K562 (cell line): ENCODE data around the gene ZFP64.

ENCODE experiments used
- DMBX1 ChIP-seq: fragments of 250-450 bp; sonication (Bioruptor Pico); IDR thresholded peaks from 2 replicates; pipeline ENCODE4 v1.8.0; 2022; ENCODE audit warnings: inconsistent platforms, mild to moderate bottlenecking, moderate library complexity, borderline replicate concordance
- ESRRA ChIP-seq: fragments of 450-650 bp; IDR thresholded peaks from 2 replicates; pipeline ENCODE4 v1.6.1; 2014; ENCODE audit warnings: low read depth, mild to moderate bottlenecking, moderate library complexity, borderline replicate concordance
- SMARCA5 ChIP-seq: fragments of 450-650 bp; IDR thresholded peaks from 2 replicates; pipeline ENCODE4 v1.6.1; 2016
- TAF7 ChIP-seq: fragments of 450-650 bp; IDR thresholded peaks from 2 replicates; pipeline ENCODE4 v1.6.1; 2016; ENCODE audit warnings: missing genetic modification characterization, missing compliant biosample characterization
- ZNF253 ChIP-seq: fragments of 250-450 bp; sonication (Bioruptor Pico); conservative IDR thresholded peaks from 2 replicates; pipeline ENCODE4 v1.6.1; 2021; ENCODE audit warnings: mild to moderate bottlenecking
- ZZZ3 ChIP-seq: fragments of 450-650 bp; IDR thresholded peaks from 2 replicates; pipeline ENCODE4 v1.6.1; 2016; ENCODE audit warnings: antibody characterized with exemption, mild to moderate bottlenecking, moderate library complexity
- TF ChIP-seq, protein P1 (sequence below): fragments of 450-650 bp; formaldehyde crosslinking; IDR thresholded peaks from 2 replicates; pipeline ENCODE4 v1.4.0; 2022; ENCODE audit warnings: mild to moderate bottlenecking, moderate library complexity
- TF ChIP-seq, protein P2 (sequence below), 2 experiments: fragments of 250-450 bp in 1 of 2; fragments of 450-650 bp in 1 of 2; sonication (Bioruptor Pico) in 1 of 2; IDR thresholded peaks; 2 replicates each; pipeline versions ENCODE4 v1.6.1 to v1.8.0; 2016 to 2021; ENCODE audit warnings: mild to moderate bottlenecking in 2 of 2, moderate library complexity in 2 of 2, missing compliant biosample characterization in 1 of 2, missing genetic modification characterization in 1 of 2
- TF ChIP-seq, protein P3 (sequence below), 3 experiments: IDR thresholded peaks in 2 of 3; conservative IDR thresholded peaks in 1 of 3; 2 replicates each; pipeline ENCODE4 v1.5.1; 2011 to 2012; ENCODE audit warnings: low read length in 3 of 3, mild to moderate bottlenecking in 3 of 3, control low read depth in 2 of 3, improper control_type of control experiment in 1 of 3, inconsistent platforms in 1 of 3, low read depth in 1 of 3, mixed read lengths in 1 of 3, moderate library complexity in 1 of 3; ENCODE audit not compliant: insufficient read depth in 2 of 3

DNA sequence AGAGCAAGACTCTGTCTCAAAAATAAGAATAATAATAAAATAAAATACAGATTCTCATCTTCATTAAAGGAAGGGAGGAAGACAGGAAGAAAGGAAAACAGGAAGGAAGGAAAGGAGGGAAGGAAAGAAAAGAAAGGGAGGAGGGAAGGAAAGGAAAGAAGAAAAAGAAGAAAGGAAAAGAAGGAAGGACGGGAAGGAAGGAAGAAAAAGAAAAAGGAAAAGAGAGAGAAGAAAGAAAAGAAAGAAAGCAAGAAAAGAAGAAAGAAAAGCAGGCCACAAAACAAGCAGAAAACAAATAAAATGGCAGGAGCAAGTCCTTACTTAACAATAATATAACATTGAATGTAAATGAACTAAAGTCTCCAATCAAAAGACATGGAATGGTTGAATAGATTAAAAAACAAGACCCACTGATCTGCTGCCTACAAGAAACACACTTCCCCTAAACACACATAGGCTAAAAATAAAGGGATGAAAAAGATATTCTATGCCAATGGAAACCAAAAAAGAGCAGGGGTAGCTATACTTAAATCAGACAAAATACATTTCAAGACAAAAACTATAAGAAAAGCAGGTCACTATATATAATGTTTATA is 60.4 kb downstream of the ZFP64 start:
- TF ChIP-seq SMARCA5 (no peak), TAF7 (tag) (no peak), ZNF253 (CRISPR knock-in tag) (no peak), ESRRA (no peak), DMBX1 (CRISPR knock-in tag) (no peak), ZZZ3 (no peak)
- TF ChIP-seq, protein P1, sequence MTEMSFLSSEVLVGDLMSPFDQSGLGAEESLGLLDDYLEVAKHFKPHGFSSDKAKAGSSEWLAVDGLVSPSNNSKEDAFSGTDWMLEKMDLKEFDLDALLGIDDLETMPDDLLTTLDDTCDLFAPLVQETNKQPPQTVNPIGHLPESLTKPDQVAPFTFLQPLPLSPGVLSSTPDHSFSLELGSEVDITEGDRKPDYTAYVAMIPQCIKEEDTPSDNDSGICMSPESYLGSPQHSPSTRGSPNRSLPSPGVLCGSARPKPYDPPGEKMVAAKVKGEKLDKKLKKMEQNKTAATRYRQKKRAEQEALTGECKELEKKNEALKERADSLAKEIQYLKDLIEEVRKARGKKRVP (CRISPR knock-in tag) = no peak
- TF ChIP-seq, protein P2, sequence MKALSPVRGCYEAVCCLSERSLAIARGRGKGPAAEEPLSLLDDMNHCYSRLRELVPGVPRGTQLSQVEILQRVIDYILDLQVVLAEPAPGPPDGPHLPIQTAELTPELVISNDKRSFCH (CRISPR knock-in tag; IDR thresholded peaks at IDR 0.05) = no peak
- TF ChIP-seq, protein P2 (tag; IDR thresholded peaks at IDR 0.05) = no peak
- TF ChIP-seq, protein P3, sequence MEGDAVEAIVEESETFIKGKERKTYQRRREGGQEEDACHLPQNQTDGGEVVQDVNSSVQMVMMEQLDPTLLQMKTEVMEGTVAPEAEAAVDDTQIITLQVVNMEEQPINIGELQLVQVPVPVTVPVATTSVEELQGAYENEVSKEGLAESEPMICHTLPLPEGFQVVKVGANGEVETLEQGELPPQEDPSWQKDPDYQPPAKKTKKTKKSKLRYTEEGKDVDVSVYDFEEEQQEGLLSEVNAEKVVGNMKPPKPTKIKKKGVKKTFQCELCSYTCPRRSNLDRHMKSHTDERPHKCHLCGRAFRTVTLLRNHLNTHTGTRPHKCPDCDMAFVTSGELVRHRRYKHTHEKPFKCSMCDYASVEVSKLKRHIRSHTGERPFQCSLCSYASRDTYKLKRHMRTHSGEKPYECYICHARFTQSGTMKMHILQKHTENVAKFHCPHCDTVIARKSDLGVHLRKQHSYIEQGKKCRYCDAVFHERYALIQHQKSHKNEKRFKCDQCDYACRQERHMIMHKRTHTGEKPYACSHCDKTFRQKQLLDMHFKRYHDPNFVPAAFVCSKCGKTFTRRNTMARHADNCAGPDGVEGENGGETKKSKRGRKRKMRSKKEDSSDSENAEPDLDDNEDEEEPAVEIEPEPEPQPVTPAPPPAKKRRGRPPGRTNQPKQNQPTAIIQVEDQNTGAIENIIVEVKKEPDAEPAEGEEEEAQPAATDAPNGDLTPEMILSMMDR (IDR thresholded peaks at IDR 0.05 in 2 of 3, conservative IDR thresholded peaks at IDR 0.05 in 1 of 3; ENCODE audit: insufficient read depth in 2 of 3, low read depth in 1 of 3, low read length in 3 of 3) = no peak
